Type B pancreatic cell (in vitro differentiated cells): ENCODE results near the gene NGEF. TPM values are rescaled to one million over a fixed set of nuclear protein-coding genes. Genes with fewer than 3 reads are reported as not detected.

Experiments
- DNase-seq: peaks from one replicate; pipeline ENCODE4 v3.0.0; 2021; ENCODE audit warnings: mixed read lengths; ENCODE audit not compliant: unreplicated experiment; ENCODE audit errors: extremely low spot score
- H3K27ac Mint-ChIP-seq: 2 replicates; pipeline ENCODE4 v1.8.0; 2021; ENCODE audit warnings: mild to moderate bottlenecking, mixed read lengths
- H3K27me3 Mint-ChIP-seq: 2 replicates; pipeline ENCODE4 v1.8.0; 2021; ENCODE audit warnings: mixed read lengths
- H3K36me3 Mint-ChIP-seq: 2 replicates; pipeline ENCODE4 v1.8.0; 2021; ENCODE audit warnings: mixed read lengths
- H3K4me1 Mint-ChIP-seq: one replicate; pipeline ENCODE4 v1.8.0; 2021; ENCODE audit warnings: mixed read lengths; ENCODE audit not compliant: unreplicated experiment
- H3K4me3 Mint-ChIP-seq: 2 replicates; pipeline ENCODE4 v1.8.0; 2021; ENCODE audit warnings: mild to moderate bottlenecking, mixed read lengths
- H3K9me3 Mint-ChIP-seq: 2 replicates; pipeline ENCODE4 v1.8.0; 2021; ENCODE audit warnings: mixed read lengths
- CTCF ChIP-seq: fragments of 200-600 bp; sonication (generic); conservative IDR thresholded peaks from 2 replicates; pipeline ENCODE4 v1.5.0; 2021; ENCODE audit warnings: antibody characterized with exemption, mild to moderate bottlenecking
- total RNA-seq: library from RNA; stranded (reverse); gene quantifications from 2 replicates; pipeline ENCODE4 v1.2.1, GENCODE V29; 2021; ENCODE audit warnings: low replicate concordance

Gene NGEF
- total RNA-seq, 1 donor from 2014 or later: 20.7 TPM

GRCh38 chr2:232878855-232879617 lies 134.0 kb downstream of the NGEF start:
- no peaks in the 10 kb centered on the region for H3K36me3 Mint-ChIP-seq
- peak overlapping the region; percentile 41 for H3K4me3 Mint-ChIP-seq
- no peak for DNase-seq
- H3K9me3 Mint-ChIP-seq: no peaks in the 10 kb centered on the region
- no peak overlapping the region for H3K27ac Mint-ChIP-seq
- peaks cover 3% of the 10 kb centered on the region for H3K4me1 Mint-ChIP-seq
- H3K27me3 Mint-ChIP-seq: peaks cover 15% of the 10 kb centered on the region
- no peak for TF ChIP-seq CTCF

GRCh38 chr2:232877940-232878511 lies 135.0 kb downstream of the NGEF start:
- no peaks in the 10 kb centered on the region for H3K9me3 Mint-ChIP-seq
- peaks cover 4% of the 10 kb centered on the region for H3K4me1 Mint-ChIP-seq
- no peaks in the 10 kb centered on the region for H3K36me3 Mint-ChIP-seq
- TF ChIP-seq CTCF: no peak
- peak overlapping the region; percentile 53 for H3K27ac Mint-ChIP-seq
- peak overlapping the region; percentile 81 for H3K4me3 Mint-ChIP-seq
- no peak for DNase-seq
- H3K27me3 Mint-ChIP-seq: peaks cover 15% of the 10 kb centered on the region

- Mint-ChIP-seq H3K27me3 (peaks cover 15% of the 10 kb centered on the region), H3K27ac (no peak overlapping the region), H3K9me3 (no peaks in the 10 kb centered on the region), H3K4me1 (peaks cover 4% of the 10 kb centered on the region), H3K36me3 (no peaks in the 10 kb centered on the region), H3K4me3 (peak overlapping the region; percentile 81)
- no peak for DNase-seq
- TF ChIP-seq CTCF: no peak
Measured at GRCh38 chr2:232876978-232877441, 136.0 kb downstream of the NGEF start.

- H3K4me1 Mint-ChIP-seq: peaks cover 4% of the 10 kb centered on the region
- H3K9me3 Mint-ChIP-seq: no peaks in the 10 kb centered on the region
- peaks cover 15% of the 10 kb centered on the region for H3K27me3 Mint-ChIP-seq
- H3K27ac Mint-ChIP-seq: no peak overlapping the region
- TF ChIP-seq CTCF: peak; percentile 65
- no peaks in the 10 kb centered on the region for H3K36me3 Mint-ChIP-seq
- no peak for DNase-seq
- H3K4me3 Mint-ChIP-seq: peak overlapping the region; percentile 77
Measured at GRCh38 chr2:232876161-232876977, 136.7 kb downstream of the NGEF start.

- TF ChIP-seq CTCF: no peak
- Mint-ChIP-seq H3K4me3 (peak overlapping the region; percentile 82), H3K9me3 (no peaks in the 10 kb centered on the region), H3K36me3 (no peaks in the 10 kb centered on the region), H3K27me3 (peaks cover 15% of the 10 kb centered on the region), H3K4me1 (peaks cover 4% of the 10 kb centered on the region), H3K27ac (peak overlapping the region; percentile 50)
- no peak for DNase-seq
Measured at GRCh38 chr2:232875256-232876121, 137.6 kb downstream of the NGEF start.
